SH-SY5Y (cell line): ENCODE measurements around the gene MYBL2.

Experiments
- GATA2 ChIP-seq: IDR thresholded peaks from 2 replicates; pipeline ENCODE4 v1.6.1; 2011; ENCODE audit warnings: mild to moderate bottlenecking, low read depth, low read length
- GATA3 ChIP-seq: IDR thresholded peaks from 2 replicates; pipeline ENCODE4 v1.6.1; 2011; ENCODE audit warnings: low read depth, mild to moderate bottlenecking, low read length, moderate library complexity

MYBL2 gene

GRCh38 chr20:43666376-43667328 lies at the start of gene MYBL2:
Gene MYBL2 (plus strand): TSS chr20:43667114. CDS start chr20:43667284, 170 bp downstream.
- no peak for TF ChIP-seq GATA3

GRCh38 chr20:43631598-43631997 lies 35.3 kb upstream of the MYBL2 start:
- no peak for TF ChIP-seq GATA2
- no peak for TF ChIP-seq GATA3

- no peak for TF ChIP-seq GATA3
- no peak for TF ChIP-seq GATA2
Measured at GRCh38 chr20:43636429-43636828, 30.5 kb upstream of the MYBL2 start.

GRCh38 chr20:43642548-43642947 lies 24.4 kb upstream of the MYBL2 start:
- TF ChIP-seq GATA2, result no peak
- TF ChIP-seq GATA3, result no peak

GRCh38 chr20:43650997-43651525 lies 15.9 kb upstream of the MYBL2 start:
- TF ChIP-seq GATA3, result no peak
- no peak for TF ChIP-seq GATA2

- TF ChIP-seq GATA2 (no peak), GATA3 (no peak)
Measured at GRCh38 chr20:43653966-43654365, 12.9 kb upstream of the MYBL2 start.

GRCh38 chr20:43655937-43656336 lies 11.0 kb upstream of the MYBL2 start:
- TF ChIP-seq GATA3, result no peak

- TF ChIP-seq GATA3 (no peak), GATA2 (no peak)
Measured at GRCh38 chr20:43658069-43658722, 8.7 kb upstream of the MYBL2 start.

GRCh38 chr20:43658723-43659419 lies 8.0 kb upstream of the MYBL2 start:
- TF ChIP-seq GATA3 (no peak), GATA2 (no peak)

GRCh38 chr20:43662943-43663655 lies 3.8 kb upstream of the MYBL2 start:
- TF ChIP-seq GATA2, result peak; percentile 64
- TF ChIP-seq GATA3, result no peak

- TF ChIP-seq GATA3 (no peak), GATA2 (no peak)
Measured at GRCh38 chr20:43665466-43666176, 1.3 kb upstream of the MYBL2 start.

GRCh38 chr20:43667341-43668132 lies 623 bp downstream of the MYBL2 start:
- TF ChIP-seq GATA3 (no peak), GATA2 (no peak)
